Prostate gland (tissue), 2 donors: ENCODE results near the gene OR5H1.

ENCODE experiments used
- POLR2A ChIP-seq: fragments of 450-650 bp; IDR thresholded peaks from one replicate; pipeline ENCODE4 v1.6.1; 2016; ENCODE audit warnings: antibody characterized with exemption, mild to moderate bottlenecking
- POLR2AphosphoS5 ChIP-seq: sonication (generic); formaldehyde crosslinking; IDR thresholded peaks from one replicate; pipeline ENCODE4 v1.6.1; 2017; ENCODE audit warnings: antibody characterized with exemption
- TF ChIP-seq, protein P1 (sequence below), 4 experiments: fragments of 200-600 bp in 2 of 4; fragments of 450-650 bp in 2 of 4; sonication (generic) in 2 of 4; IDR thresholded peaks; 1 replicate in 3 of 4; 2 replicates in 1 of 4; pipeline ENCODE4 v1.5.1; 2016 to 2019; ENCODE audit warnings: antibody characterized with exemption in 4 of 4, mild to moderate bottlenecking in 2 of 4, moderate library complexity in 2 of 4

- TF ChIP-seq, protein P1, sequence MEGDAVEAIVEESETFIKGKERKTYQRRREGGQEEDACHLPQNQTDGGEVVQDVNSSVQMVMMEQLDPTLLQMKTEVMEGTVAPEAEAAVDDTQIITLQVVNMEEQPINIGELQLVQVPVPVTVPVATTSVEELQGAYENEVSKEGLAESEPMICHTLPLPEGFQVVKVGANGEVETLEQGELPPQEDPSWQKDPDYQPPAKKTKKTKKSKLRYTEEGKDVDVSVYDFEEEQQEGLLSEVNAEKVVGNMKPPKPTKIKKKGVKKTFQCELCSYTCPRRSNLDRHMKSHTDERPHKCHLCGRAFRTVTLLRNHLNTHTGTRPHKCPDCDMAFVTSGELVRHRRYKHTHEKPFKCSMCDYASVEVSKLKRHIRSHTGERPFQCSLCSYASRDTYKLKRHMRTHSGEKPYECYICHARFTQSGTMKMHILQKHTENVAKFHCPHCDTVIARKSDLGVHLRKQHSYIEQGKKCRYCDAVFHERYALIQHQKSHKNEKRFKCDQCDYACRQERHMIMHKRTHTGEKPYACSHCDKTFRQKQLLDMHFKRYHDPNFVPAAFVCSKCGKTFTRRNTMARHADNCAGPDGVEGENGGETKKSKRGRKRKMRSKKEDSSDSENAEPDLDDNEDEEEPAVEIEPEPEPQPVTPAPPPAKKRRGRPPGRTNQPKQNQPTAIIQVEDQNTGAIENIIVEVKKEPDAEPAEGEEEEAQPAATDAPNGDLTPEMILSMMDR (IDR thresholded peaks at IDR 0.05), result no peak
- TF ChIP-seq POLR2AphosphoS5 (peak; percentile 59), POLR2A (no peak)
Observed at GRCh38 chr3:98109807-98110549, 20.5 kb upstream of the OR5H1 start.
